Measurements from ENCODE around the gene SIRT6. TPM values are rescaled to one million over a fixed set of nuclear protein-coding genes. Genes with fewer than 3 reads are reported as not detected.

The SIRT6 gene
- total and polyA plus RNA-seq, 10 of the 15 experiments (the other 5 are each of a cell fraction or from before 2014, with no cell fraction given) = 1.3 to 49.6 (median 24.2) TPM

GRCh38 chr19:4229179-4229931, 47.0 kb upstream of the SIRT6 start, which contains the start of gene EBI3 (continued):
- TF ChIP-seq KDM1A (IDR thresholded peaks at IDR 0.05; ENCODE audit: borderline replicate concordance) (no peak), ATF2 (IDR thresholded peaks at IDR 0.05; ENCODE audit: low read length) (peak; percentile 76; the same call in 1 of the 2 replicates), E2F8 (IDR thresholded peaks at IDR 0.05; ENCODE audit: low read depth, partially characterized antibody) (no peak)

- FAIRE-seq = no peak
- no peaks in the 10 kb centered on the region for H3K9me3 ChIP-seq (replicated peaks; ENCODE audit: control insufficient read depth, insufficient read depth, low read length)
- ChIA-PET POLR2A (interaction anchor here (0.8 to 6.0 kb wide), 9 partner anchors 7 to 466 kb away, joined by 3 to 45 read pairs (median 7); partner anchors contain the start of gene ZBTB7A), RAD21 (ENCODE audit: unreplicated experiment) (interaction anchor here (1.5 kb wide), 1 partner anchor 16 kb away, joined by 3 read pairs; no protein-coding TSS in a partner anchor), SMC1A (ENCODE audit: uncharacterized antibody, unreplicated experiment) (interaction anchor here (1.4 to 2.1 kb wide), 3 partner anchors 14 to 241 kb away, joined by 4 to 5 read pairs (median 5); no protein-coding TSS in a partner anchor), CTCF (interaction anchor here (1.0 to 1.6 kb wide), 4 partner anchors 10 to 243 kb away, joined by 3 to 6 read pairs (median 5); no protein-coding TSS in a partner anchor)
- peaks cover 53% of the 10 kb centered on the region for H3K79me2 ChIP-seq (ENCODE audit: control insufficient read depth, insufficient read depth, low read length)
- H3K4me1 ChIP-seq (ENCODE audit: control insufficient read depth, insufficient read depth, low read length) = peaks cover 24% of the 10 kb centered on the region
- H4K20me1 ChIP-seq (ENCODE audit: control insufficient read depth, insufficient read depth) = no peaks in the 10 kb centered on the region
- H3K36me3 ChIP-seq (ENCODE audit: control insufficient read depth in 2 of 2, insufficient read depth in 2 of 2, low read length in 1 of 2) = no peaks in the 10 kb centered on the region; a peak in 1 of 4 replicates
- no peak for ATAC-seq
- H3K9ac ChIP-seq (ENCODE audit: control insufficient read depth, insufficient read depth, low read length) = peak overlapping the region; percentile 95
- H3K27ac ChIP-seq (ENCODE audit: control insufficient read depth, insufficient read depth) = peak overlapping the region; percentile 99
- peak overlapping the region; percentile 83 for H2AFZ ChIP-seq (ENCODE audit: control insufficient read depth, low read depth, low read length)
- H3K4me2 ChIP-seq (ENCODE audit: control insufficient read depth, insufficient read depth) = peak overlapping the region; percentile 75
- no peak for DNase-seq (ENCODE audit: low read depth, low spot score)
- peak overlapping the region; percentile 93 for H3K4me3 ChIP-seq
- TSS peak; percentile 87 for BruUV-seq (replicated peaks)
- 3% methylated on average over 2 of the region's 2 CpGs for WGBS (ENCODE audit: insufficient coverage, insufficient replicate concordance, low lambda C conversion rate, missing lambda C conversion rate)
- in situ Hi-C loops (cut with MboI) = no loop called here
- H3K27me3 ChIP-seq (replicated peaks in 1 of 2; ENCODE audit: control insufficient read depth in 2 of 2, insufficient read depth in 2 of 2, low read length in 1 of 2) = no peaks in the 10 kb centered on the region
- intact Hi-C loops (cut with micrococcal nuclease; ENCODE audit: unreplicated experiment) = loop anchor here (2.0 kb wide), 2 partner anchors 14 to 18 kb away; partner anchors contain the start of gene YJU2
- TF ChIP-seq ZBTB33 (IDR thresholded peaks at IDR 0.05) = peak; percentile 46; the same call in 1 of the 2 replicates
- no peak for TF ChIP-seq NFXL1 (IDR thresholded peaks at IDR 0.05; ENCODE audit: borderline replicate concordance)
- peak; percentile 98; the same call in 1 of the 2 replicates for TF ChIP-seq NBN (IDR thresholded peaks at IDR 0.05)
- TF ChIP-seq RB1 (IDR thresholded peaks at IDR 0.05; ENCODE audit: borderline replicate concordance) = no peak
- TF ChIP-seq YBX1 (IDR thresholded peaks at IDR 0.05) = peak; percentile 52; the same call in 1 of the 2 replicates
- no peak for TF ChIP-seq NR2F1 (conservative IDR thresholded peaks at IDR 0.05)
- TF ChIP-seq MLLT1 (IDR thresholded peaks at IDR 0.05) = peak; percentile 84
- TF ChIP-seq HDGF (IDR thresholded peaks at IDR 0.05) = peak; percentile 100
- peak; percentile 5; the same call in 1 of the 2 replicates for TF ChIP-seq RAD51 (IDR thresholded peaks at IDR 0.05)
- no peak for TF ChIP-seq TCF12 (IDR thresholded peaks at IDR 0.05; ENCODE audit: low read depth, low read length)
These were observed 46.4 kb upstream of the SIRT6 start for GRCh38 chr19:4228765-4229178.
